SK-N-SH treated with all-trans-retinoic acid at 6 μM for 48 hours (cell line): ENCODE data around the gene GBF1.

ENCODE experiments used
- ZNF70 ChIP-seq: fragments of 450-650 bp; formaldehyde crosslinking; IDR thresholded peaks from 2 replicates; pipeline ENCODE4 v1.5.0; 2020; ENCODE audit warnings: mild to moderate bottlenecking, moderate library complexity
- TF ChIP-seq, protein P1 (sequence below): fragments of 250-450 bp; sonication (Bioruptor Pico); IDR thresholded peaks from 2 replicates; pipeline ENCODE4 v1.5.0; 2020; ENCODE audit warnings: mild to moderate bottlenecking, moderate library complexity
- TF ChIP-seq, protein P2 (sequence below): fragments of 250-450 bp; sonication (Bioruptor Pico); IDR thresholded peaks from 2 replicates; pipeline ENCODE4 v1.5.1; 2020; ENCODE audit warnings: low read depth, mild to moderate bottlenecking, moderate library complexity

DNA sequence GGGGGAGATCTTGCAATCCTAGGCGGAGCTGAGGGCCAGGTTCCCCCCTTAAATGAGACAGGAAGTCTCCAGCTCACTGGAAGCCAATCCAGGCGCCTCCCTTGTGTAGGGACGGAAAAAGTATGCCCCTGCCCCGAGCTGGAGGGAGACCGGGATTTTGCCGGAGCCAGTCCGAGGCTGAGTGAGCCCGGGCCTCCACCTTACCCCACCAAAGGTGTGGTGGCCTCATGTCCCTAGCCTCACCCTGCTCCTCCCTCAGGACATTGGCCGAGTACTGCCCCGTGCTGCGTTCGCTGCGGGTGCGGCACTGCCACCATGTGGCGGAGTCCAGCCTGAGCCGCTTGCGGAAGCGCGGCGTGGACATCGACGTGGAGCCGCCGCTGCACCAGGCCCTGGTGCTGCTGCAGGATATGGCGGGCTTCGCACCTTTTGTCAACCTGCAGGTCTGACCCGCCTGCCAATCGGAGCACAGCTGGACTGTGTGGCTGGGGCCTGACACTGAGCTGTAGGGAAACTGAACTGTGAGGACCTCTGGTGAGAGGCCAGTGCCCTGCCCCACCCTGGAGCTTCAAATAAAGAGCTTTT lies 177.3 kb downstream of the GBF1 start:
- TF ChIP-seq, protein P1, sequence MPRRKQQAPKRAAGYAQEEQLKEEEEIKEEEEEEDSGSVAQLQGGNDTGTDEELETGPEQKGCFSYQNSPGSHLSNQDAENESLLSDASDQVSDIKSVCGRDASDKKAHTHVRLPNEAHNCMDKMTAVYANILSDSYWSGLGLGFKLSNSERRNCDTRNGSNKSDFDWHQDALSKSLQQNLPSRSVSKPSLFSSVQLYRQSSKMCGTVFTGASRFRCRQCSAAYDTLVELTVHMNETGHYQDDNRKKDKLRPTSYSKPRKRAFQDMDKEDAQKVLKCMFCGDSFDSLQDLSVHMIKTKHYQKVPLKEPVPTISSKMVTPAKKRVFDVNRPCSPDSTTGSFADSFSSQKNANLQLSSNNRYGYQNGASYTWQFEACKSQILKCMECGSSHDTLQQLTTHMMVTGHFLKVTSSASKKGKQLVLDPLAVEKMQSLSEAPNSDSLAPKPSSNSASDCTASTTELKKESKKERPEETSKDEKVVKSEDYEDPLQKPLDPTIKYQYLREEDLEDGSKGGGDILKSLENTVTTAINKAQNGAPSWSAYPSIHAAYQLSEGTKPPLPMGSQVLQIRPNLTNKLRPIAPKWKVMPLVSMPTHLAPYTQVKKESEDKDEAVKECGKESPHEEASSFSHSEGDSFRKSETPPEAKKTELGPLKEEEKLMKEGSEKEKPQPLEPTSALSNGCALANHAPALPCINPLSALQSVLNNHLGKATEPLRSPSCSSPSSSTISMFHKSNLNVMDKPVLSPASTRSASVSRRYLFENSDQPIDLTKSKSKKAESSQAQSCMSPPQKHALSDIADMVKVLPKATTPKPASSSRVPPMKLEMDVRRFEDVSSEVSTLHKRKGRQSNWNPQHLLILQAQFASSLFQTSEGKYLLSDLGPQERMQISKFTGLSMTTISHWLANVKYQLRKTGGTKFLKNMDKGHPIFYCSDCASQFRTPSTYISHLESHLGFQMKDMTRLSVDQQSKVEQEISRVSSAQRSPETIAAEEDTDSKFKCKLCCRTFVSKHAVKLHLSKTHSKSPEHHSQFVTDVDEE (CRISPR knock-in tag), result no peak
- TF ChIP-seq ZNF70 (CRISPR knock-in tag), result no peak
- TF ChIP-seq, protein P2, sequence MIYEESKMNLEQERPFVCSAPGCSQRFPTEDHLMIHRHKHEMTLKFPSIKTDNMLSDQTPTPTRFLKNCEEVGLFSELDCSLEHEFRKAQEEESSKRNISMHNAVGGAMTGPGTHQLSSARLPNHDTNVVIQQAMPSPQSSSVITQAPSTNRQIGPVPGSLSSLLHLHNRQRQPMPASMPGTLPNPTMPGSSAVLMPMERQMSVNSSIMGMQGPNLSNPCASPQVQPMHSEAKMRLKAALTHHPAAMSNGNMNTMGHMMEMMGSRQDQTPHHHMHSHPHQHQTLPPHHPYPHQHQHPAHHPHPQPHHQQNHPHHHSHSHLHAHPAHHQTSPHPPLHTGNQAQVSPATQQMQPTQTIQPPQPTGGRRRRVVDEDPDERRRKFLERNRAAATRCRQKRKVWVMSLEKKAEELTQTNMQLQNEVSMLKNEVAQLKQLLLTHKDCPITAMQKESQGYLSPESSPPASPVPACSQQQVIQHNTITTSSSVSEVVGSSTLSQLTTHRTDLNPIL (CRISPR knock-in tag), result no peak
